Upper lobe of left lung (tissue), 6 donors: ENCODE data around the gene RNF123. TPM values are rescaled to one million over a fixed set of nuclear protein-coding genes. Genes with fewer than 3 reads are reported as not detected.

Source experiments
- ATAC-seq, 2 donors: fragments of 200-7000 bp; cut with Tn5 transposase; one replicate each; pipeline ENCODE4 v1.9.1; 2022; ENCODE audit warnings: mild to moderate bottlenecking in 2 of 2, moderate library complexity in 2 of 2; ENCODE audit not compliant: low FRiP score in 2 of 2
- DNase-seq, 2 donors: peaks; one replicate each; pipeline ENCODE4 v3.0.0-alpha.2; 2019 to 2020
- H3K27ac ChIP-seq, 4 donors: fragments of 200-600 bp; sonication (generic); one replicate each; pipeline ENCODE4 v1.5.1; 2016 to 2019
- H3K27me3 ChIP-seq, 4 donors: fragments of 200-600 bp; sonication (generic); one replicate each; pipeline ENCODE4 v1.5.1; 2017 to 2019
- H3K36me3 ChIP-seq, 4 donors: fragments of 200-600 bp; sonication (generic); one replicate each; pipeline ENCODE4 v1.5.1; 2016 to 2019
- H3K4me1 ChIP-seq, 4 donors: fragments of 200-600 bp; sonication (generic); one replicate each; pipeline ENCODE4 v1.5.1; 2018 to 2019
- H3K4me3 ChIP-seq, 4 donors: fragments of 200-600 bp; sonication (generic); one replicate each; pipeline ENCODE4 v1.5.1; 2017 to 2019; ENCODE audit warnings: mild to moderate bottlenecking in 2 of 4, moderate library complexity in 1 of 4
- H3K9me3 ChIP-seq, 4 donors: fragments of 200-600 bp; sonication (generic); one replicate each; pipeline ENCODE4 v1.5.1; 2018 to 2019
- EP300 ChIP-seq, 4 donors: sonication (generic); formaldehyde crosslinking; IDR thresholded peaks; one replicate each; pipeline ENCODE4 v1.5.1; 2017; ENCODE audit warnings: antibody characterized with exemption in 4 of 4, control low read depth in 2 of 4
- POLR2A ChIP-seq, 4 donors: fragments of 450-650 bp; IDR thresholded peaks; one replicate each; pipeline ENCODE4 v1.5.1; 2016 to 2017; ENCODE audit warnings: antibody characterized with exemption in 4 of 4, mild to moderate bottlenecking in 2 of 4
- POLR2AphosphoS5 ChIP-seq, 2 donors: sonication (generic); formaldehyde crosslinking; IDR thresholded peaks; one replicate each; pipeline ENCODE4 v1.5.1; 2017; ENCODE audit warnings: antibody characterized with exemption in 2 of 2
- WGBS, 2 donors: methylation state at CpG; one replicate each; pipeline ENCODE4 v1.1.5; 2017 to 2018; 5-methylcytosine and 5-hydroxymethylcytosine counted together
- total RNA-seq, 6 donors: library from RNA; depleted of rRNA in 4 of 6; stranded (reverse); fragments of >200 nt in 4 of 6; gene quantifications; one replicate each; pipeline versions ENCODE4 v1.1.0 to v1.2.1, GENCODE V29; 2016 to 2021
- TF ChIP-seq, protein P1 (sequence below), 6 experiments: fragments of 450-650 bp in 4 of 6; fragments of 200-600 bp in 2 of 6; sonication (generic) in 2 of 6; IDR thresholded peaks; one replicate each; pipeline ENCODE4 v1.5.1; 2016 to 2019; ENCODE audit warnings: antibody characterized with exemption in 6 of 6
- donor health status: DM: no; HTN: no; CAD: no; lungs with moderate emphysema.
- donor health status: DM: no; HTN: yes; CAD: no; lungs with severe emphysema.

The RNF123 gene
- total RNA-seq, 6 donors from 2014 or later, result 14.2 to 71.2 (median 42.2) TPM

DNA sequence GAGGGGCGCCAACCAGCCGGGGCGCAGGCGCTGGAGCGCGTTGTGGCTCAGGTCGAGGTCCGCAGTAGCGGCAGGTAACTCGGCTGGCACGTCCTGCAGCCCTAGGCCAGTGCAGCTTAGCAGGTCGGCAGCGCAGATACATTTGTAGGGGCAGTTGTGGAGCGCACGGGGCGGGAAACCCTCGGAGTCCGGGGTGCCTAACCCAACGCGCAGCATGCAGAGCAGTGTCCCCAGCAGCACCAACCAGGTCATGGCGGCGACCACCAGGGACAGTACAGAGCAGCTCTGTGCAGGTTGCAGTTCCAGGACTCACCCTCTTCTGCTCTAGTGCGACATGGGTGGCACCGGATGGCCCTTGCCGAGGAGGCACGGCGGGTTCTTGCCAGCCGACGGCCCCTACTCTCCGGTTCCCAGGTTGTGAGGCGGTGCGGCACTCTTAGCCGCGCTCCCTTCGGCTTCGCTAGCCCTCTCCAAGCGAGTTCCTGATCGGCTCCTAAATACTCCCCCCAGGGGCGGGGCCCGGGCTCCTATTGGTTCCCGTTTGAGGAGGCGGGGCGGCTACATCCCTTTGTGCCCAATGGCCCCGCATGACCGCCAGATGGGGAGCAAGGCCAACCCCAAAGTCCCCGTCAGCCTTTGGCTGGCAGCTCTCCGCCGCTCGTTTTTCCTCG lies 30.0 kb downstream of the RNF123 start, which contains the start of gene AMIGO3:
AMIGO3 (minus strand) TSS at position 471 of the 671 bp plus-strand sequence; CDS start at position 252, 219 bp downstream.
- ATAC-seq, result peak; percentile 85 to 90
- Histone ChIP-seq H3K4me1 (peaks cover 22 to 48% (median 27%) of the 10 kb centered on the region in 4 donors), H3K27me3 (no peaks in the 10 kb centered on the region), H3K4me3 (peak within 1 kb of the TSS; percentile 56 to 64 (median 60)), H3K36me3 (peaks cover 4 to 39% (median 19%) of the 10 kb centered on the region in 4 donors), H3K9me3 (no peaks in the 10 kb centered on the region), H3K27ac (peak within 1 kb of the TSS in 3 of 4 donors; percentile 42 to 74 (median 69))
- TF ChIP-seq POLR2AphosphoS5 (IDR thresholded peaks at IDR 0.05), result peak; percentile 41 to 70
- peak in 2 of 4 donors; percentile 80 to 88 for TF ChIP-seq POLR2A (IDR thresholded peaks at IDR 0.05)
- TF ChIP-seq EP300 (IDR thresholded peaks at IDR 0.05), result no peak
- TF ChIP-seq, protein P1, sequence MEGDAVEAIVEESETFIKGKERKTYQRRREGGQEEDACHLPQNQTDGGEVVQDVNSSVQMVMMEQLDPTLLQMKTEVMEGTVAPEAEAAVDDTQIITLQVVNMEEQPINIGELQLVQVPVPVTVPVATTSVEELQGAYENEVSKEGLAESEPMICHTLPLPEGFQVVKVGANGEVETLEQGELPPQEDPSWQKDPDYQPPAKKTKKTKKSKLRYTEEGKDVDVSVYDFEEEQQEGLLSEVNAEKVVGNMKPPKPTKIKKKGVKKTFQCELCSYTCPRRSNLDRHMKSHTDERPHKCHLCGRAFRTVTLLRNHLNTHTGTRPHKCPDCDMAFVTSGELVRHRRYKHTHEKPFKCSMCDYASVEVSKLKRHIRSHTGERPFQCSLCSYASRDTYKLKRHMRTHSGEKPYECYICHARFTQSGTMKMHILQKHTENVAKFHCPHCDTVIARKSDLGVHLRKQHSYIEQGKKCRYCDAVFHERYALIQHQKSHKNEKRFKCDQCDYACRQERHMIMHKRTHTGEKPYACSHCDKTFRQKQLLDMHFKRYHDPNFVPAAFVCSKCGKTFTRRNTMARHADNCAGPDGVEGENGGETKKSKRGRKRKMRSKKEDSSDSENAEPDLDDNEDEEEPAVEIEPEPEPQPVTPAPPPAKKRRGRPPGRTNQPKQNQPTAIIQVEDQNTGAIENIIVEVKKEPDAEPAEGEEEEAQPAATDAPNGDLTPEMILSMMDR (IDR thresholded peaks at IDR 0.05), result peak; percentile 62 to 96 (median 79)
- WGBS, 2 donors, result 0 to 1% methylated on average over 1 to 47 of the region's 50 CpGs
- DNase-seq, result peak; percentile 96 to 98

DNA sequence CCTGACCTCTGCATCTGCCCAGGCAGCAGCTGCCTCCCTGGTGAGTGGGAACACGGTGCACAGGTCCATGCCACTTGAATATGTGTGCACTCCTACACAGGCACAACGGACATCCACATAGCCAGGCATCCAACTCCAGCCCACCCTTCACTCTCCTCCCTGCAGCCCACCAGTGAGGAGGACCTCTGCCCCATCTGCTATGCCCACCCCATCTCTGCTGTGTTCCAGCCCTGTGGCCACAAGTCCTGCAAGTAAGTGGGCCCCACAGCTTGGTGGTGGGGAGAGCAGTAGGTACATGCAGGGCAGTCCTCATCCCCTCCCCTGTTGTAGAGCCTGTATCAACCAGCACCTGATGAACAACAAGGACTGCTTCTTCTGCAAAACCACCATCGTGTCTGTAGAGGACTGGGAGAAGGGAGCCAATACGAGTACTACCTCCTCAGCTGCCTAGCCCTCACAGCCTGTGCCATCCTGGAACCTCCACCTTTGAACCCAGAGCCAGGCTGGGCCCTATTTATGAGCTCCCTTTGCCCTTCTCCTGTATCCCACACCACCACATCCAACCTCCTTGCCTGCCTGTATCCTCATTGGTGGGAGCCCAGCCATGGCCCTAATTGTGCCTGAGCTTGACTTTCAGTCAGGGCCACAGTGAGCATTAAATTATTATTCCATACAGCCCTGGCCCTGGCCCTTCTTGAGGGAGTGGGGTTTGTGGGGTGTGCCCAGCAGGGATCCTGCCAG lies 31.7 kb downstream of the RNF123 start:
- ATAC-seq (no peak), DNase-seq (no peak)
- H3K4me3 ChIP-seq, result no peak overlapping the region
- TF ChIP-seq, protein P1 (IDR thresholded peaks at IDR 0.05), result no peak
- TF ChIP-seq POLR2AphosphoS5 (IDR thresholded peaks at IDR 0.05), result no peak
- H3K27ac ChIP-seq, result no peak overlapping the region
- H3K27me3 ChIP-seq, result no peaks in the 10 kb centered on the region
- WGBS, 2 donors, result 85 to 93% methylated on average over 2 to 4 of the region's 4 CpGs
- no peaks in the 10 kb centered on the region for H3K9me3 ChIP-seq
- H3K36me3 ChIP-seq, result peaks cover 3 to 41% (median 16%) of the 10 kb centered on the region in 4 donors
- H3K4me1 ChIP-seq, result peaks cover 28 to 58% (median 34%) of the 10 kb centered on the region in 4 donors

DNA sequence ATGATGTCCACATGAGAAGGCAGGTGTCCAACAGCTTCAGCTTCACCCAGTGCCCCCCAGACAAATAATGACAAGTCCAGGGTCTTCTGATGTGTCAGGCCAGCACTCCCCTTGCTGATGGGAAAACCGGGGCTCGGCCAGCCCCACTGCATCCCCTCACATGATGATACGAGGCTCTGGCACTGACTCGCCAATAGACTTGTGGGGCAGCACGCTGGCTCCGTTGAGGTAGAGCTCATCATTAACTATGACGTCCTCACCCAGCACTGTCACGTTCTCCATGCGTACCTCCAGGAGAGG lies 32.2 kb downstream of the RNF123 start:
- Histone ChIP-seq H3K27me3 (no peaks in the 10 kb centered on the region), H3K4me3 (no peak overlapping the region), H3K4me1 (peaks cover 28 to 58% (median 34%) of the 10 kb centered on the region in 4 donors), H3K27ac (no peak overlapping the region), H3K9me3 (no peaks in the 10 kb centered on the region), H3K36me3 (peaks cover 0 to 41% (median 18%) of the 10 kb centered on the region in 4 donors)
- DNase-seq, result no peak
- TF ChIP-seq POLR2A (IDR thresholded peaks at IDR 0.05), result no peak
- no peak for TF ChIP-seq EP300 (IDR thresholded peaks at IDR 0.05)
- no peak for TF ChIP-seq POLR2AphosphoS5 (IDR thresholded peaks at IDR 0.05)
- TF ChIP-seq, protein P1 (IDR thresholded peaks at IDR 0.05), result no peak
- ATAC-seq, result no peak
- 88 to 89% methylated on average over 7 to 9 of the region's 9 CpGs for WGBS, 2 donors

DNA sequence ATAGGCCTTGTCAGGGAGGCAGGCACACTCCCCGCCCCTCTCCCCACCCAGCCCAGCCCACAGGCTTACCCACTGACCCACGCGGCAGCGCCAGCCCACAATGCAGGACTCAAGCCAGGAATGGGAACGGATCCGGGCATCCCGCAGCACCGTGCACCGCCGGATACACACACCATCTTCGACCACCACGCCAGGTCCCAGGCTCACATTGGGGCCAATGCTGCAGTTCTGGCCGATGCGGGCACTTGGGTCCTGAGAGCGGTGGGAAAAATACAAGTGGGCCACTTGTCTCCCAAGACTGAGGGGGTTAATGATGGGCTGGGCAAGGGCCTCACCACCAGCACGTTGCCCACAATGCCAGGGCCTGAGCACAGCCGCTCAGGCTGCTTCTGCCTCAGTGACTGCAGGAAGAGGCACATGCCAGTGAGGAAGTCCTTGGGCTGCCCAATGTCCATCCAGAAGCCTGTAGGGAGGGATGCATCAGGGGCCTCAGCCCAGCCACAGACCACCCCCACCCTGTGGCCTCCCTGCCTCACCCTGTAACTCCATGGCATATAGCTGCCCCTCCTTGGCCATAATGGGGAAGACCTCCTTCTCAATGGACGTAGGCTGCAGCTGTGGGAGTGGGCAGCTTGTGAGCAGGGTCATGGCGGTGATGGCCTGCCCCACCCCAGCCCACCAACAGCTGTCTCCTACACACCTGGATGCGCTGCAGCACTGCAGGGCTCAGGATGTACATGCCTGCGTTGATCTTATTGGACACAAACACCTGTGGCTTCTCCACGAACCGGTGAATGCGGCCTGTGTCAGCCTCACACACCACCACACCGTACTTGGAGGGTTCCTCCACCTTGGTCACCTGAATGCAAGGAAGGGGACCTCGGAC lies 32.8 kb downstream of the RNF123 start:
- Histone ChIP-seq H3K27me3 (no peaks in the 10 kb centered on the region), H3K4me1 (peaks cover 28 to 58% (median 34%) of the 10 kb centered on the region in 4 donors), H3K36me3 (peaks cover 5 to 45% (median 24%) of the 10 kb centered on the region in 4 donors), H3K27ac (peak overlapping the region in 1 of 4 donors; percentile 91), H3K4me3 (peak overlapping the region in 2 of 4 donors; percentile 67 to 86), H3K9me3 (no peaks in the 10 kb centered on the region)
- WGBS, 2 donors, result 91% methylated on average over 26 of the region's 26 CpGs; no CpG with 5 or more reads in 1 of the 2 donors
- TF ChIP-seq, protein P1 (IDR thresholded peaks at IDR 0.05), result no peak
- no peak for TF ChIP-seq POLR2AphosphoS5 (IDR thresholded peaks at IDR 0.05)
- no peak for TF ChIP-seq POLR2A (IDR thresholded peaks at IDR 0.05)
- no peak for TF ChIP-seq EP300 (IDR thresholded peaks at IDR 0.05)
- DNase-seq, result peak; percentile 19 to 81
- no peak for ATAC-seq
